H9 (cell line): ENCODE data around the gene BCKDHB. TPM values are rescaled to one million over a fixed set of nuclear protein-coding genes. Genes with fewer than 3 reads are reported as not detected.
A peak's percentile ranks its signal among the peaks of the same experiment; 100 is the strongest.

ENCODE experiments used
- DNase-seq: peaks from one replicate; pipeline ENCODE4 v3.0.0-alpha.2; 2017
- H2AFZ ChIP-seq: one replicate; pipeline ENCODE4 v1.6.1; 2013; ENCODE audit warnings: mild to moderate bottlenecking, low read length, control low read depth, moderate library complexity
- H2AK5ac ChIP-seq: 2 replicates; pipeline ENCODE4 v1.6.1; 2013; ENCODE audit warnings: low read length, control low read depth, mixed read lengths; ENCODE audit not compliant: insufficient read length
- H2BK120ac ChIP-seq: one replicate; pipeline ENCODE4 v1.6.1; 2013; ENCODE audit warnings: low read depth, mild to moderate bottlenecking, low read length, control low read depth, inconsistent platforms; ENCODE audit not compliant: poor library complexity, severe bottlenecking
- H2BK12ac ChIP-seq: 2 replicates; pipeline ENCODE4 v1.6.1; 2013; ENCODE audit warnings: low read length, control low read depth, mixed read lengths, low read depth; ENCODE audit not compliant: insufficient read length
- H2BK15ac ChIP-seq: 2 replicates; pipeline ENCODE4 v1.6.1; 2013; ENCODE audit warnings: low read depth, low read length, control low read depth
- H2BK20ac ChIP-seq: one replicate; pipeline ENCODE4 v1.6.1; 2013; ENCODE audit warnings: low read depth, mild to moderate bottlenecking, low read length, control low read depth, inconsistent platforms; ENCODE audit not compliant: poor library complexity, severe bottlenecking
- H2BK5ac ChIP-seq: 2 replicates; pipeline ENCODE4 v1.6.1; 2013; ENCODE audit warnings: low read length, control low read depth, mixed read lengths; ENCODE audit not compliant: insufficient read length
- H3K14ac ChIP-seq: 2 replicates; pipeline ENCODE4 v1.6.1; 2013; ENCODE audit warnings: low read length, control low read depth; ENCODE audit not compliant: insufficient read depth
- H3K18ac ChIP-seq: 2 replicates; pipeline ENCODE4 v1.6.1; 2013; ENCODE audit warnings: low read depth, mild to moderate bottlenecking, mixed read lengths, low read length, control low read depth; ENCODE audit not compliant: insufficient read length
- H3K23ac ChIP-seq: 2 replicates; pipeline ENCODE4 v1.6.1; 2013; ENCODE audit warnings: low read length, control low read depth, mixed read lengths, low read depth; ENCODE audit not compliant: insufficient read length
- H3K23me2 ChIP-seq: 2 replicates; pipeline ENCODE4 v1.6.1; 2013; ENCODE audit warnings: low read depth, mild to moderate bottlenecking, mixed read lengths, low read length, control low read depth; ENCODE audit not compliant: insufficient read length, poor library complexity, severe bottlenecking
- H3K27ac ChIP-seq: 2 replicates; pipeline ENCODE4 v1.5.1; 2013; ENCODE audit warnings: low read length, control low read depth, mixed read lengths, low read depth; ENCODE audit not compliant: insufficient read length
- H3K27me3 ChIP-seq: 2 replicates; pipeline ENCODE4 v1.6.1; 2013; ENCODE audit warnings: low read length, control low read depth, inconsistent platforms; ENCODE audit not compliant: insufficient read depth
- H3K4ac ChIP-seq: 2 replicates; pipeline ENCODE4 v1.6.1; 2013; ENCODE audit warnings: low read depth, mild to moderate bottlenecking, control low read depth, inconsistent platforms, low read length, moderate library complexity
- H3K4me1 ChIP-seq: 2 replicates; pipeline ENCODE4 v1.6.1; 2013; ENCODE audit warnings: low read length, control low read depth, inconsistent platforms; ENCODE audit not compliant: insufficient read depth
- H3K4me2 ChIP-seq: 2 replicates; pipeline ENCODE4 v1.6.1; 2013; ENCODE audit warnings: low read length, control low read depth, mixed read lengths; ENCODE audit not compliant: insufficient read length, insufficient read depth
- H3K56ac ChIP-seq: 2 replicates; pipeline ENCODE4 v1.6.1; 2013; ENCODE audit warnings: low read depth, mild to moderate bottlenecking, mixed read lengths, low read length, control low read depth; ENCODE audit not compliant: insufficient read length
- H3K79me1 ChIP-seq: 2 replicates; pipeline ENCODE4 v1.6.1; 2013; ENCODE audit warnings: low read depth, mild to moderate bottlenecking, moderate library complexity, low read length, control low read depth, inconsistent platforms; ENCODE audit not compliant: insufficient read depth, poor library complexity, severe bottlenecking
- H3K79me2 ChIP-seq: 2 replicates; pipeline ENCODE4 v1.6.1; 2013; ENCODE audit warnings: low read length, control low read depth, inconsistent platforms; ENCODE audit not compliant: insufficient read depth
- H3K9ac ChIP-seq: 2 replicates; pipeline ENCODE4 v1.6.1; 2013; ENCODE audit warnings: low read length, control low read depth, mixed read lengths; ENCODE audit not compliant: insufficient read length; ENCODE audit errors: extremely low read depth
- H3K9me3 ChIP-seq: one replicate; pipeline ENCODE4 v1.6.1; 2013; ENCODE audit warnings: low read depth, low read length, inconsistent platforms; ENCODE audit not compliant: control insufficient read depth
- H3T11ph ChIP-seq: one replicate; pipeline ENCODE4 v1.6.1; 2013; ENCODE audit warnings: mild to moderate bottlenecking, low read length, control low read depth, inconsistent platforms
- H4K20me1 ChIP-seq: one replicate; pipeline ENCODE4 v1.6.1; 2013; ENCODE audit not compliant: control insufficient read depth, insufficient read length, insufficient read depth
- H4K5ac ChIP-seq: 2 replicates; pipeline ENCODE4 v1.6.1; 2013; ENCODE audit warnings: low read depth, mild to moderate bottlenecking, mixed read lengths, low read length, control low read depth; ENCODE audit not compliant: insufficient read length
- H4K8ac ChIP-seq: replicated peaks from 2 replicates; pipeline ENCODE4 v1.6.1; 2013; ENCODE audit warnings: low read length, control low read depth, mixed read lengths, low read depth; ENCODE audit not compliant: insufficient read length
- H4K91ac ChIP-seq: 2 replicates; pipeline ENCODE4 v1.6.1; 2013; ENCODE audit warnings: low read depth, mild to moderate bottlenecking, moderate library complexity, mixed read lengths, low read length, control low read depth; ENCODE audit not compliant: insufficient read length
- H3K27ac Mint-ChIP-seq, 3 experiments: 2 replicates in 2 of 3; 3 replicates in 1 of 3; pipeline ENCODE4 v1.8.0; 2020 to 2021; ENCODE audit warnings: mixed read lengths in 3 of 3, mild to moderate bottlenecking in 1 of 3, moderate library complexity in 1 of 3
- H3K27me3 Mint-ChIP-seq: 2 replicates; pipeline ENCODE4 v1.8.0; 2021; ENCODE audit warnings: low read depth, mild to moderate bottlenecking, moderate library complexity, mixed read lengths
- H3K36me3 Mint-ChIP-seq, 3 experiments: 2 replicates in 2 of 3; 3 replicates in 1 of 3; pipeline ENCODE4 v1.8.0; 2020 to 2021; ENCODE audit warnings: low read depth in 3 of 3, mixed read lengths in 3 of 3; ENCODE audit not compliant: insufficient read depth in 1 of 3
- H3K4me1 Mint-ChIP-seq, 2 experiments: 2 replicates each; pipeline ENCODE4 v1.8.0; 2020; ENCODE audit warnings: mixed read lengths in 2 of 2
- H3K4me3 Mint-ChIP-seq, 2 experiments: 2 replicates in 1 of 2; 3 replicates in 1 of 2; pipeline ENCODE4 v1.8.0; 2020 to 2021; ENCODE audit warnings: mild to moderate bottlenecking in 2 of 2, mixed read lengths in 2 of 2, moderate library complexity in 1 of 2
- H3K9me3 Mint-ChIP-seq, 2 experiments: 2 replicates in 1 of 2; 3 replicates in 1 of 2; pipeline ENCODE4 v1.8.0; 2020; ENCODE audit warnings: mild to moderate bottlenecking in 2 of 2, mixed read lengths in 2 of 2, moderate library complexity in 1 of 2
- WGBS: extraction: QIAGEN DNeasy Blood & Tissue Kit; methylation state at CpG from one replicate; pipeline ENCODE4 v1.1.7; 2013; ENCODE audit warnings: missing lambda C conversion rate, low lambda C conversion rate, mixed read lengths; ENCODE audit not compliant: insufficient read length; ENCODE audit errors: extremely low coverage; 5-methylcytosine and 5-hydroxymethylcytosine counted together
- total RNA-seq: library from RNA; stranded (reverse); gene quantifications from 2 replicates; pipeline ENCODE4 v1.2.1, GENCODE V29; 2021
- TF ChIP-seq, protein P1 (sequence below): fragments of 200-600 bp; sonication (generic); conservative IDR thresholded peaks from 3 replicates; pipeline ENCODE4 v1.8.0; 2021; ENCODE audit warnings: antibody characterized with exemption, mild to moderate bottlenecking

BCKDHB gene
- total RNA-seq, 1 experiment from 2014 or later: 26.6 TPM

DNA sequence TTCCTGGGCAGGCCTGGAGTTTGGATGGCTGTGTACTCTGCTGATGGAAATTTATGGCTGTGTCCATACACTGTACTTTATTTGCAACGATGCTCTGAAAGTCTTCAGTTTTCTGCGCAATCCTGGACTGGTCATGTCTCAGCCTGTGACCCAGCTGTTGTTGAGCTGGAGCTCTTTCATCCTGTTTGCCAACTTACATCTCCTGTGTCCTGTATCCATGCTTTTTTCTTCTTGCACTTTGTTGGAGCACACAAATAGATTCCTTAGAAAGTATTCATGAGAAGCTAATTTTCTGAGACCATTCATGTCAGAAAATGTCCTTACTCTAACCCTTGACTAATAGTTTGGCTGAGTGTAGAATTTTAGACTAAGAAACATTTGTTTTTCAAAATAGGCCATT lies 251.2 kb downstream of the BCKDHB start:
- H3K4me1 Mint-ChIP-seq: peaks cover 10 to 25% of the 10 kb centered on the region in 2 experiments
- H2BK120ac ChIP-seq: no peak overlapping the region
- H3K23me2 ChIP-seq: no peaks in the 10 kb centered on the region
- H3K9ac ChIP-seq: no peak overlapping the region
- peak overlapping the region in 1 of 3 experiments; percentile 81; a peak in 1 of 7 replicates for H3K27ac Mint-ChIP-seq
- no peak overlapping the region for H3K23ac ChIP-seq
- no peak overlapping the region for H2BK20ac ChIP-seq
- no peaks in the 10 kb centered on the region for H3K27me3 Mint-ChIP-seq
- WGBS: no CpG with 5 or more reads among the region's 2 CpGs
- peaks cover 3% of the 10 kb centered on the region; the same call in 1 of the 2 replicates for H3K27me3 ChIP-seq
- no peak overlapping the region for H3K27ac ChIP-seq
- H3T11ph ChIP-seq: no peak overlapping the region
- H3K4me1 ChIP-seq: 0 out of 2 replicates have a peak, but pooled peaks cover 2% of the 10 kb centered on the region
- H3K9me3 Mint-ChIP-seq: no peaks in the 10 kb centered on the region
- no peaks in the 10 kb centered on the region for H3K9me3 ChIP-seq
- H4K8ac ChIP-seq: no peak overlapping the region
- H3K4ac ChIP-seq: no peak overlapping the region
- H2AFZ ChIP-seq: no peak overlapping the region
- H3K4me3 Mint-ChIP-seq: no peak overlapping the region
- no peak overlapping the region for H2BK5ac ChIP-seq
- H3K14ac ChIP-seq: no peak overlapping the region
- DNase-seq: no peak
- H3K79me2 ChIP-seq: no peaks in the 10 kb centered on the region; the same call in 1 of the 2 replicates
- peaks cover 0 to 10% (median 2%) of the 10 kb centered on the region in 3 experiments; a peak in 4 of 7 replicates for H3K36me3 Mint-ChIP-seq
- H2BK15ac ChIP-seq: no peak overlapping the region
- H3K79me1 ChIP-seq: no peaks in the 10 kb centered on the region
- TF ChIP-seq, protein P1, sequence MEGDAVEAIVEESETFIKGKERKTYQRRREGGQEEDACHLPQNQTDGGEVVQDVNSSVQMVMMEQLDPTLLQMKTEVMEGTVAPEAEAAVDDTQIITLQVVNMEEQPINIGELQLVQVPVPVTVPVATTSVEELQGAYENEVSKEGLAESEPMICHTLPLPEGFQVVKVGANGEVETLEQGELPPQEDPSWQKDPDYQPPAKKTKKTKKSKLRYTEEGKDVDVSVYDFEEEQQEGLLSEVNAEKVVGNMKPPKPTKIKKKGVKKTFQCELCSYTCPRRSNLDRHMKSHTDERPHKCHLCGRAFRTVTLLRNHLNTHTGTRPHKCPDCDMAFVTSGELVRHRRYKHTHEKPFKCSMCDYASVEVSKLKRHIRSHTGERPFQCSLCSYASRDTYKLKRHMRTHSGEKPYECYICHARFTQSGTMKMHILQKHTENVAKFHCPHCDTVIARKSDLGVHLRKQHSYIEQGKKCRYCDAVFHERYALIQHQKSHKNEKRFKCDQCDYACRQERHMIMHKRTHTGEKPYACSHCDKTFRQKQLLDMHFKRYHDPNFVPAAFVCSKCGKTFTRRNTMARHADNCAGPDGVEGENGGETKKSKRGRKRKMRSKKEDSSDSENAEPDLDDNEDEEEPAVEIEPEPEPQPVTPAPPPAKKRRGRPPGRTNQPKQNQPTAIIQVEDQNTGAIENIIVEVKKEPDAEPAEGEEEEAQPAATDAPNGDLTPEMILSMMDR: no peak
- H2BK12ac ChIP-seq: no peak overlapping the region
- H4K20me1 ChIP-seq: no peaks in the 10 kb centered on the region
- H4K91ac ChIP-seq: no peak overlapping the region
- H4K5ac ChIP-seq: no peak overlapping the region
- H3K56ac ChIP-seq: no peak overlapping the region
- H2AK5ac ChIP-seq: no peak overlapping the region
- no peak overlapping the region for H3K18ac ChIP-seq
- no peak overlapping the region for H3K4me2 ChIP-seq
